GM18520 (cell line): ENCODE measurements around the gene PCP2.

Source experiments
- ATAC-seq: cut with Tn5 transposase; IDR thresholded peaks from one replicate; pipeline ENCODE4 v1.9.1; 2021; ENCODE audit not compliant: unreplicated experiment

The PCP2 gene

DNA sequence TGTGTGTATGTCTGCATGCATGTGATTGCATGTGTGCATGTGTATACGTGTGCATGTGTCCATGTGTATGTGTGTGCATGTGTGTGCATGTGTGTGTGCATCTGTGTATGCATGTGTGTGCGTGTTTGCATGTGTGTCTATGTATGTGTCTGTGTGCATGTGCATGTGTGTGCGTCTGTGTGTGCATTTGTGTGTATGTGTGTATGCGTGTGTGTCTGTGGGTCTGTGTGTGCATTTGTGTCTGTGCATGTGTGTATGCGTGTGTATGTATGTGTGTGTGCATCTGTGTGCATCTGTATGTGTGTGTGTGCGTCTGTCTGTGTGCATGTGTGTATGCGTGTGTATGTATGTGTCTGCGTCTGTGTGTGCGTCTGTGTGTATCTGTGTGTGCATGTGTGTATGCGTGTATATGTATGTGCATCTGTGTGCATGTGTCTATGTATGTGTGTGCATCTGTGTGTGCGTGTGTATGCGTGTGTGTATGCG lies 6.4 kb upstream of the PCP2 start:
- no peak for ATAC-seq

DNA sequence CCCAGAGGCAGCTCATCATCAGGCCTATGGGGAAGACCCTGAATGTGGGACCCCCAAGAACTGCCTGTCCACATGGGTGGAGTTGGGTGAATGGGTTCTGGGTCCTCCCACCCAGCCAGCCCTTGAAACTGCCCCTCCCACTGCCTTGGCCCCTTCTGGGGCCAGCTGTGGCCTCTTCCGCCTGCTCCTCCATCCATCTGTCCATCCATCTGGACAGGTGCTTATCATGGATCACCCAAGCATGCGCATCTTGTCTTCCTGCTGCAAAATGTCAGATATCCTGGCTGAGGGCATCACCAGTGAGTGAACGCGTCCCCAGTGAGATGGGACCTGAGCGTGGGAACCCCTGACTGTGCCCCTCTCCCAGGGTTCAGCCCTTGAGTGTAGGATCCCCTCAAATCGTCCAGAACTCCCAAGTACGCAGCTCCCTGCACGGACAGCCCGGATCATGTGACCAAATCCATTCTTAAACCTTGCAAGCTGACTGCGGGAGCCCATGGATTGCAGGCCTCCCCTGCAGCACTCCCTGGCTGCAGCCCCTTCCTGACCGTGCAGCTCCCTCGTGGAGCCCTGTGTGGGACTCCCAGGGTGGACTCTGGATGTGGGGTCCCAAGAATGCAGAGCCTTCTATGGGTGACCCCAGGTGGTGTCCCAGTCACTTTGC lies 5.4 kb upstream of the PCP2 start:
- ATAC-seq = no peak

DNA sequence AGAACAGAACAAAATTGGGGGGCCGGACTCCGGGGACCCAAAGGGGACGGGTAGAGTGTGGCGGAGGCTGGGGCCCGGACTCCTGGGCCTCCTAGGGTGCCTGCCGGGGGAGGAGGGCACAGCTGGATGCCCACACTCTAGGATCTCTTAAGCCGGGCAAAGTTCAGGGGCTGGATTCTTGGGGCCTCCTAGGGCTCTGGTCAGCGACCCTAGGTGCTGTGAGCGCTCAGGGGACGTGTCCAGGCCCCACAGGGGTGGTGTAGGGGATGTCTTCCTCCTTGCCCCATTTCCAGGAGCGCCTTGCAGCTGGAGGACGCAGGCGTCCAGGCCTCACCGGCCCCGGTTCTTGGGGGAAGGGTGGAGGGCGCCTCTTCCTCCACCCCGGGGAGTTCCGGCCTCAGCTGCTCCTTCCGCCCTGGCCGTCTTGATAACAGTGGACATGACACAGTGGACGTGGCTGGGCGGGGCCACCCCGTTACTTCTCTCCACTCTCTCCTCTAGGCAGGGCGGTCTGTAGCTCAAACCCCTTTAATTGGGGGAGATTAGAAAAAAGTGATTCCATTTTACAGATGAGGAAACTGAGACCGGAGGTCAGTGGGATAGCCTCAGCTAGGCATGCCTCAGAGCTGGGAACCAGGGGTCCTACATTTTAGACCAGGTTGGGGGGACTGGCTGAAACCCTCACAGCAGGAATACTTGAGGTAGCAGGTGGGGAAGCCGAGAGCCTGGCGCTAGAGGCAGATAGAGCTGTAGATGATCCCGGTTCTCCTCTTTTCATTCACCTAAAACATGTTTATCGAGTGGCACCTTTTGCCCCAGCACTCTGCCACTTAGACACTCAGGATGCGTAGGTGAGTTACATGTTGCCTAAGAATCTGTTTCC lies 4.1 kb upstream of the PCP2 start:
- no peak for ATAC-seq

DNA sequence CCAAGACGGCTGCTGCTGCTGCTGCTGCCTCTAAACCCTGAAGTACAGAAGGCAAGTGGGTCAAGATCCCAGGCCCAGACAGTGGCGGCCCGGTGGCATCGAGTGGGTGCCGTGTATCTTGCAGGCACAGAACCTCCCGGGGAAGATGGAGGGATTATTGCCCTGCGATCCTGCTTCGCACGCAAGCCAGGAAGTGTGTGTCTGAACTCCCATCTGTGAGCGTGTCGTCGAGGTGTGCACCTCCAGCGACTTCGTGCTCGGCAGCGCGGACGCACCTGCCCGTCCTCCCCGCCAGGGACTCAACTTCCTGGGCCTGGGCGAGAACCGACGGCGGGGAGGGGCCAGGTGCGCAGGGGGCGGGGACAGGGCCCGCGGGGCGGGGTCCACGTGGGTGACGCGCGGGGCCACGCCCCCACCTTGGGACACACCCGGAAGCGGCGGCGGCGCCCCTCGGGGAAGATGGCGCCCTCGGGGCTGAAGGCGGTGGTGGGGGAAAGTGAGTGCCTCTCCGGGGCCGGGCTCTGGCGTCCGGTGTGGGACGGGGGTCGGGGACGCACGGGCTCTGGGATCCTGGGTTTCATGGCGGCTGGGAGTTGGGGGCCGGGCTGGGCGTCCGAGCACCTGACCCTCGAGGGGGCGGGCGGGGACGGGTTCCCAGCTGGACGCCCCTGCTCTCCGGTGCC lies 3.3 kb upstream of the PCP2 start, which contains the start of gene STXBP2:
TSS of gene STXBP2 (plus strand) at position 420 of the 683 bp plus-strand sequence. CDS start at position 460, 40 bp downstream.
- ATAC-seq = peak; percentile 42

DNA sequence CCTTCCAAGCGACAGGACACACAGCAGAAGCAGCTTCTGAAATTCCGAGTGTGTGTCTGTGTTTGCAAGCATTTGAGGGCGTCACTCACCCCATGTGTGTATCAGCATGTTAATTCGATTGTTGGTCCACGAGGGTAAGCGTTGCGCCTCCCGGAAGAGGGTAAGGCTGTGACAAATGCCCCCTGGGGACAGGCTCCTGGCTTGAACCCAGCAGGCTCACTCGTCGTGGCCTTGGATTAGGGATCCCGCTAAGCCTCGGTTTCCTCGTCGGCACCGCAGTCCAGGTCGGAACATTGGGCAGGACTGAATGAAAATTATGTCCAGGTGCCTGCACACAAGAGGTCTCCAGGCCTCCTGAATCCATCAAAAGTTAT lies 2.8 kb upstream of the PCP2 start:
- ATAC-seq = no peak

DNA sequence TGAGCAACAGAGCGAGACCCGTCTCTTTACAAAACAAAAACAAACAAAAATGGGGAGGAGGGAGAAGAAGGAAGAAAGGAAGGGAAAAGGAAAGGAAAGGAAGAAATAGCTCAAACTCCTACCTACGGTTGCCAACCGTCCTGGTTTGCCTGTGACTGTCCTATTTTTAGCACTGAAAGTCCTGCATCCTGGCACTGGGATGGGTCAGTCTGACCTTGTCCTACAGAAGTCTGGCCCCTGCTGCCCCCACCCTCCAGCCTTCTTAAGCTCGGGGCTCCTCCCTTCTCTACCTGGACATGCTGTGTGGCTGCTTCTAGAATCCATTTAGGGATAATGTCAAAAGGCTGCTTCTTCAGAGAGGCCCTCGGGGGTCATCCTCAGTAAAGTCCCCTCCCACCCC lies 2.2 kb upstream of the PCP2 start:
- no peak for ATAC-seq

DNA sequence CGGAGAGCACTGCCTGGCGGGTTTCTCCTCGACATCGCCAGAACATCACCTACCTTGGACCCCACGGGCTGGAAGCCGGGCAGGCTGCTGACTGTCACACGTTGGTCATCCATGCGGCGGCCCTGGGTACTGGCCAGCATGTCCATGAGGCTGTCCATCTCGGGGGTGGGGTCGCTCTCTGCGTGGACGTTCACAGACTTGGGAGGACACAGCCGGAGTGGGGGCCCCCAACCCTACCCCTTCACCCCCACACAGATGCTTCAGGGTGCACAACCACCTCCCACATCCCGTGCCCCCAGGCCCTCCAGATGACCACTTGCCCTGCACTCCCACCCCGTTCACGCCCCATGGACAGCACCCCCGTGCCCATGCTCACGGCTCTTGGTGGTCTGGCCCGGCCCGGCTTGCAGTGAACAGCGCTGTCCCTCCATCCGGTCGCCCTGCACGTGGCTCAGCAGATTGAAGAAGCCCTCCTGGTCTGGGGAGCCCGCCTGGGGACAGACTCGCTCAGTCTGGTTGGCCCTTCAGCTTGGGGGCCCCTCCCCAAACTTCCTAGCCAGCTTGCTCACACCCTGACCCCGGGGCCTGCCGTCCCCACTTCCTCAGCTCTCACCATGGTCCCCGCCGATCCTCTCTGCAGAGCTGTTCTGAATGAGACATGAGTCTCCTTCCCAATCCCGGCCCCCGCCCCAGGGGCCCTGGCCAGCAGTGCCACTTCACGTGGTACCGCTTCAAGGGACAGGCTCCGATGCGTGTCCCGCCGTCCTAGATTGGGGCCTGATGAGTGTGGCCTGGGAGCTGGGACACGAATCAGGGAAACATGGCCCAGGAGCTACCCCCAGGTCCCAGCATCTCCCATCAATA lies 947 bp downstream of the PCP2 start:
- no peak for ATAC-seq

DNA sequence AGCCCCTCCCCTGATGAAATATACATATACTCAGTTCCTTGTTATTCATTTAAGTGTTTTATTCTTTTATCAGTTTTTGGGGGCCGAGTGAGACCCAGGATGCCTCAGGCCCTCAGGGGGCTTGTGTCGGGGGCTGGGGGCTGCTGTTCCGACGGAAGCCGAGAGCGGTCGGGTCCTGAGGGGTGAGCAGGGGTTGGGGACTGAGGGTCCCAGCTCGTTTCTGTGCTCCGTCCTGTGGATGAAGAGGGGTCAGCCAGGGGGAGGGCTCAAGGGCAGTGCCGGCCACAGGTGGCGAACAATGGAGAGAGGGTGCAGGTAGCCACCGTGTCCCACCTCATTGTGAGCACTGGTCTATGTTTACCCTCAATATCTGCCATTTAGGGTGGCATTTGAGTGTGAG lies 1.9 kb downstream of the PCP2 start:
- no peak for ATAC-seq

DNA sequence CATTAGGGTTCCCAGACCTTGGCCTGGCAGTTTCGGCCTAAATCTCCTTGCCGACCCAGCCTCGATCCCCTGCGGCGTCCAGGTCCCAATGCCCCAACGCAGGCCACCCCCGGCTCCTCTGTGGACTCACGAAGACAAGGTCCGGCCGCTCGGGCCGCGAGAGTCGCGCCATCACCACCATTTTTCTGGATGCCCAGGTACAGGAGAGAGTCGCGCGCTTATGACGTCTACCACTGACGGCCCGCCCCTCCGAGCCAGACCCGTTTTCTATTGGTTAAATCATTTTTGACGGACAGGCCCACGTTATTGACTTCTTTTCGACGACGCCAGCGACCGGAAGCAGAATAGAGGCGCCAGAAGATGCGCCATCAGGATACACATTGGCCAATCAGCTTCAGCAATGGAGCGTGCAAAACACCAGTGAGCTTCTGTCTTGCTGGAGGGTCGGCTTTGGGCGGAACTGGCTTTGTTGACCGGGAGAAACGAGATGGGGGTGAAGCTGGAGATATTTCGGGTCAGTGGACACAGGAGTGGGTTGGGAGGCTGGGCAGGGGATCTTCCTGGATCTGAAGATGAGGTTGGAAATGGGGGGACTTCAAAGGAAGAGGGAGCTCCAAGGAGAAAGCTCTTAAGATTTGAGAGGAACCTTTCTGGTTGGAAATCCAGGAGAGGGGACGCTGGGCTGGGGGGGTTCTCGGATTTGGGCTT lies 4.0 kb downstream of the PCP2 start, which contains the start of the genes PET100 and XAB2:
TSS of gene PET100 (plus strand) at position 447 of the 708 bp plus-strand sequence. CDS start at position 488, 41 bp downstream.
TSS of gene XAB2 (minus strand) at position 199 of the 708 bp plus-strand sequence. CDS start at position 181, 18 bp downstream.
- peak; percentile 98 for ATAC-seq

DNA sequence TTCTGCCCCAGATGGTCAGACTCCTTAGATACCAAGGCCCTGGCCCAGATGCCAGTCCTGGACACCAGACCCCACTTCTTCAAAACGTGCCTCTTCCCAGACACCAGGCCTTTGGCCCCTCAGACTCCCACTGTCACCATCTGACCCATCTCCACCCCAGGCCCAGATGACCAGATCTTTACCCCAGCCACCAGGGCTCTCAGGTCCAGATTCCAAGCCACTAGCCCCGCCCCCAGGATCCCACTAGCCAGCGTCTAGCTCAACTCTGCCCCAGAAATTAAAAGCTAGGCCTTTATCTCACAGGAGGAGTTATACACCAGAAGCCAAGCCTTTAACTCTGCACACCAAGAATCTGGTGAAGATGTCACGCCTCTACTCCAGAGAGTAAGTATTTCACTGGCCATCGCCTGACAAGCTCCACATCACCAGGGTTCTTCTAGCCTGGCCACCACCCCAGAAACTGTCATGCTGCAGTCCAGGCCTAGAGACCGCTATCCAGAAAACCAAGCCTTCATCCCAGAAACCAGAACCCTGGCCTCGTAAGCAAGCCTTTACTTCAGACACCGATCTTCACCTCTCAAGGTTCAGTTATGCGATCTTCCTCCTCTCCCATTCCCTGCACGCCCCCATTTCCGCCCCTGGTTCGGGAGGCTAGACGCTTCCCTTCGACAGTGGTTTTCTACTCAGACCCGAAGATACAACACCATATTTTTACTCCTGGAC lies 4.8 kb downstream of the PCP2 start:
- ATAC-seq = no peak

DNA sequence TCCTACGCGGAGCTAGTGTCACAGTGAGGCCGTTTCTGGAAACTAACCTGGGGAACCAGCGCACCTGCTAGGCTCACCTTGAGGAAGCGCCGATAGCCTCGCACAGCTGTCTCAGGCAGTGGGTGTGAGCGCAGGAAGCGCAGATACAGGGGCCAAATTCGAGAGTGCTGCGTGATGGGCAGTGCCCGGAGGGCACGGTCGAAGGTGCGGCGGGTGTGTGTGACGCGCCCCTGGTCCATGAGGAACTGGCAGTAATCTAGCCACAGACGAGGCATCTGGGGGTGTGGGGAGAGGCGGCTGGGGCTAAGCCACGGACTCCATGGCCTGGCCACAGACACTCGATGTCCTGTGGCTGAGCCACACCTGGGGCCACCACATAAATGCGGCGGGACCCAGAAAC lies 6.4 kb downstream of the PCP2 start:
- no peak for ATAC-seq

DNA sequence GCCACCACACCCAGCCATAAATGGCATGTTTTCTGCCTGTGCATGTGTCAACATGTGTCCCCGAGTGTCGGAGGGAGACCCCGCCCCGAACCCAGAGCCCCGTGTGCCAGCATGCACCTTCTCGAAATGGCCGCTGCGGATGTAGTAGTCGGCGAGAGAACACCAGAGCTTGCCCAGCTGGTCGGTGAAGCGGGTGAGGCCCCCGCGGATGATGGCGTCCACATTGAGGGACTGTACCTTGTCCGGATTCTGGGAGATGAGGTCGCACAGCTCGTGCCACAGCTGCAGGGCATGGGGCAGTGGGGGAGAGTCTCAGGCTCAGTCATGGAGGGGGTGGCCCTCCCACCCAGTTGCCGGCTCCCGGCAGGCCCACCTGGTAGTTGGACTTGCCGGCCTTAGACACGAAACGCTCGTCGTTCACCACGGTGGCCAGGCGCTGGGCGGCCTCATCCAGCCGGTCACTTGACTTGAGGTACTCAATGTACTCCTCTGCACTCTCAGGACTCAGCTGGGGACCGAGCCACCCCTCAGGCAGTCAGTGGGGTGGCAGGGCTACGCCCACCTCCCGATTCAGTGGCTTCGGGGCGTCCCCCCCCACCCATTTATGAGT lies 7.7 kb downstream of the PCP2 start:
- ATAC-seq = no peak

DNA sequence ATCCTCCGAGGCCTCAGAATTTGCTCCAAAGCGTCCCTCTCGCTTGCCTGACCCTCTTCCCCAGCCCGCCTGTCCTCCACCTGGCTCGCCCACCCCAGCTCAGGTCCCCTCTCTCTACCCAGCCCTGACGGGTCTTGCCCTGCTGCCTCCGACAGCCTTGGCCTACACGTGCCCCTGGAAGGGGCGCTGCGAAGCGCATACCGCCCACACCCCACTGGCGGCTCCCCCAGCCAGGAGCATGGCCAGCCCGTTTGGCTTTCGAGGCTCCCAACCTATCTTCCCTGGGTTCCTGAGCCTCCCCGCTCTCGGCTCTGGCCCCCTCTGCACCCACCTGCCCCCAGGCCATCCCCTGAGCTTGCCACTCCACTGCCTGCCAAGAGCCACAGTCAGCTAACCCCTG lies 8.7 kb downstream of the PCP2 start:
- ATAC-seq = no peak

DNA sequence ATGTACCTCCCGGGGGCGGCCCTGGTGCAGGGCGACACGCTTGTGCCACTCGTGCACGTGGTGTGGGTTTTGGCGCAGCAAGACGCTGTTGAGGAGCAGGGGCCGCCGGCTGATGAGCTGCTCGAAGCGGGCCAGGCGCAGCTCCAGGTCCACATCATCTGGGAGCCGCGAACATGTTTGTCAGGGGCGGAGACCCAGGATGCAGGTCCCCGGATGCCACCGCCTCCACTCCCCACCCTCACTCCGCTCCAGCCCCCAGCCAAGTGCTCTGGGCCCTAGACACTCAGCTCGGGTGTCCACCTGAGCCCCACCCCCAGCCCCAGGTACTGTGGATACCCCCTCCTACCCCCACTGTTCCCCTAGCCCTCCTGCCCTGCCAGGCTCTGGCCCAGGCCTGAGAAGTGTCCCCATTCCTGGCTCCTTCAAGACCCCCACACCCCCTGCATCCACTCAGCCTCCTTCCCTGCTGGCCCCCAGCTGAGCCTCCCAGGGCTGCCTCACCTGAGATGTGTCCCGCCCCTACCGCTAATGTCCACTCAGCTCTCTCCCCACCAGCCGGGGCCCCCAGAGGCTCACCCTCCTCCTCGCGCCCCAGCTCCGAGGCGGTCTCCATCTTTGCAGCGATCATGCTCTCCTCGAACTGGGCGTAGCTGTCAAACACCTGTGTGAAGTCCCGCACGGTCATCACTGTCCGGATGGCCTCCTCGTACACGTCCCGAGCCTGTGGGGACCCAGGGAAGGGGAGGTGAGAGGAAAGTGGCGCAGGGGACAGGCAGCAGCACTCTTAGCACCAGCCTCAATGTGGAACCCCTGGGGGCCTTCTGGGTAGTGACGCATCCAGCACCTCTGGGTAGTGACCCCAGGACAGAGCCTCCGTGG lies 9.6 kb downstream of the PCP2 start:
- no peak for ATAC-seq

DNA sequence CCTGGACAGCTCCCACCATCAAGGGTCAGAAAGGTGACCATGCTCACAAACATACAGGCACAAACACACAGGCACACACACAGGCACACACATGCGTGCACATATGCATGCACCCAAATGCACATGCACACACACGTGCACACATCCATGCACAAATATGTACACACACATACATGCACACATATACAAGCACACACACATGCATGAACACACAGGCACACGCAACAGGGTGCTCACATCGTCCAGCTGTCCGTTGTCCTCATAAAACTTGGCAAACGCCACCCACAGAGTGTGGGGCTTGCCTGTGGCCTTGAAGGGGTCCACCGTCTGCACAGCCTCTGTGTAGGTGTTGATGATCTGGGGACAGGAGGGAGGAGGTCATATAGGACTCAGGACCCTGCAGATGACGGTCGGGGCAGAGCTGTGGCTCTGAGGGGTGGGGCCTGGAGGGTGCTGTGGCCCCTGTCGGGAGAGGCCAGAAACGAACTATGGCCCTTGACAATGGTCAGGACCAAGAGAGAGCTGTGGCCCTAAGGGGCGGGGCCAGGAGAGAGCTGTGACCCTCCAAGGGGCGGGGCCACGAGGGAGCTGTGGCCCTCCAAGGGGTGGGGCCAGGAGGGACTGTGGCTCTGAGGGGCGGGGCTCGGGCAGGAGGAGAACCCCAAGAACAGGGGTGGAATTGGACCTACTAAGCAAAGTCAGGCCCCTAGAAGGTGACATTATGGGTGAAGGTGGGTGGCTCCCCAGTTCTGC lies 10.4 kb downstream of the PCP2 start:
- ATAC-seq = no peak

DNA sequence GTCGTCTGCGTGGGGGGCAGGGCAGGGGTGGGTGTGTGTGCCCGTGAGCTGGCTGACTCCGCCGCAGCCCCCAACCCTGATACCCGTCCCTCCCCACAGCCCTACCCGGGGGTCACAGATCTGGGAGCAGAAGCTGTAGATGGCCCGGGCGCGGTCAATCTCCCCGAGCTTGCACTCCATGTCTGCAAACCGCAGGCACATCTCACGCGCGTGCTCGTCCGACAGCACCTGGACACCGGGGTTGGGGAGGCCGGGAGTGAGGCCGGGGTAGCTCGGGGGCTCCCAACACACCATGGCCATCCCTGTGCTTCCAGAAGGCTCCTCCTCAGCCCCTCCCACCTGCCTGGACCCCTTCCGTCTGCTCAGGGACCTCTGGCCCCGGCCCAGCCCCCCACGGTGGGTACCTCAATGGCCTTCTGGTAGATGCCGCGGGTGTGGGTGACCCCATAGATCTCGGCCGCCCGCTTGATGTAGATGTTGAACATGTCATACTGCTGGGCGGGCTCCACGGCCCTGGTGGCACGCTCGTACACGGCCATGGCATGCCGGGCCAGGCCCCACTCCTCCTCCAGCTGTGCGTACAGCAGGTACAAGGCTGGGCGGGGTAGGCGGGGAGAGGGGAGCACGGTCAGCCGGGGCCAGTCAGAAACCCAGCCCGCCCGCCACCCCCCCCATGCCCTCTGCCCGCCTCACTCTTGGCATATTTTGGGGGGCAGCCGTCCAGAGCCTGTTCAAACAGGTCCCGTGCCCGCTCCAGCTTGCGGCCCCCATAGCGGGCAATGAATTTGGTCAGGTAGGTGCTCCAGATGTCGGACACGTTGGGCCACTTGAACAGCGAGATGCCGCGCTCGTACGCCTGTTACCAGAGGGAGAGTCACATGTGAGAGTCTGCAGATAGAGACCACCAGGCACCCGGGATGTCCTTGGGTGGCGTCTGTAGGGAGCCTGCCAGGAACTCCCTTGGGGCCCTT lies 12.8 kb downstream of the PCP2 start:
- no peak for ATAC-seq
